NOMO-1 treated with dmso at 0.1 percent for 144 hours (cell line): Measurements from ENCODE around the gene ATP13A3.
"Not testable (repeated sequence)": the region's sequence is repeated elsewhere in the genome, so short reads cannot be mapped to it uniquely, and the experiment has no call there.

Source experiments
- DNase-seq: peaks from one replicate; lab custom pipeline; 2025; ENCODE audit not compliant: unreplicated experiment; lab: John Stamatoyannopoulos, UW

Gene ATP13A3

GRCh38 chr3:194486540-194487288 lies at the start of gene ATP13A3:
Gene ATP13A3 (minus strand): TSS chr3:194487002. CDS start chr3:194462190, 24,812 bp downstream.
- peak; percentile 94 for DNase-seq

GRCh38 chr3:194535199-194535598 lies 48.4 kb upstream of the ATP13A3 start:
- DNase-seq = not testable (repeated sequence)

GRCh38 chr3:194534243-194534642 lies 47.4 kb upstream of the ATP13A3 start:
- DNase-seq = no peak

- DNase-seq = peak; percentile 10
Measured at GRCh38 chr3:194532591-194532990, 45.8 kb upstream of the ATP13A3 start.

GRCh38 chr3:194527726-194528125 lies 40.9 kb upstream of the ATP13A3 start:
- no peak for DNase-seq

GRCh38 chr3:194526164-194526563 lies 39.4 kb upstream of the ATP13A3 start:
- DNase-seq = no peak

- no peak for DNase-seq
Measured at GRCh38 chr3:194522579-194523046, 35.8 kb upstream of the ATP13A3 start.

- DNase-seq = no peak
Measured at GRCh38 chr3:194521510-194522260, 34.9 kb upstream of the ATP13A3 start.

GRCh38 chr3:194520682-194521162 lies 33.9 kb upstream of the ATP13A3 start:
- not testable (repeated sequence) for DNase-seq

- DNase-seq = not testable (repeated sequence)
Measured at GRCh38 chr3:194520201-194520600, 33.4 kb upstream of the ATP13A3 start.

- no peak for DNase-seq
Measured at GRCh38 chr3:194518652-194519051, 31.9 kb upstream of the ATP13A3 start.

- DNase-seq = no peak
Measured at GRCh38 chr3:194517333-194517732, 30.5 kb upstream of the ATP13A3 start.

- DNase-seq = no peak
Measured at GRCh38 chr3:194514626-194515025, 27.8 kb upstream of the ATP13A3 start.

GRCh38 chr3:194512895-194513601 lies 26.2 kb upstream of the ATP13A3 start:
- DNase-seq = no peak

GRCh38 chr3:194508491-194509453 lies 22.0 kb upstream of the ATP13A3 start:
- DNase-seq = peak; percentile 51

GRCh38 chr3:194507571-194507970 lies 20.8 kb upstream of the ATP13A3 start:
- DNase-seq = no peak

- no peak for DNase-seq
Measured at GRCh38 chr3:194505791-194506415, 19.1 kb upstream of the ATP13A3 start.

GRCh38 chr3:194504861-194505260 lies 18.1 kb upstream of the ATP13A3 start:
- no peak for DNase-seq

- no peak for DNase-seq
Measured at GRCh38 chr3:194504146-194504545, 17.3 kb upstream of the ATP13A3 start.

- no peak for DNase-seq
Measured at GRCh38 chr3:194503081-194503531, 16.3 kb upstream of the ATP13A3 start.
